Endothelial cell (in vitro differentiated cells): ENCODE measurements around the gene TBC1D14. TPM values are rescaled to one million over a fixed set of nuclear protein-coding genes. Genes with fewer than 3 reads are reported as not detected.
A peak's percentile ranks its signal among the peaks of the same experiment; 100 is the strongest.

Experiments used
- DNase-seq: peaks from one replicate; pipeline ENCODE4 v3.0.0; 2021; ENCODE audit warnings: low spot score
- H3K27ac Mint-ChIP-seq: one replicate; pipeline ENCODE4 v1.8.0; 2021; ENCODE audit warnings: mixed read lengths, inconsistent platforms; ENCODE audit not compliant: unreplicated experiment
- H3K27me3 Mint-ChIP-seq: one replicate; pipeline ENCODE4 v1.8.0; 2021; ENCODE audit warnings: mild to moderate bottlenecking, moderate library complexity, mixed read lengths, inconsistent platforms; ENCODE audit not compliant: unreplicated experiment
- H3K36me3 Mint-ChIP-seq: one replicate; pipeline ENCODE4 v1.8.0; 2021; ENCODE audit warnings: mild to moderate bottlenecking, low read depth, mixed read lengths, inconsistent platforms; ENCODE audit not compliant: unreplicated experiment
- H3K4me1 Mint-ChIP-seq: one replicate; pipeline ENCODE4 v1.8.0; 2021; ENCODE audit warnings: mild to moderate bottlenecking, mixed read lengths, inconsistent platforms; ENCODE audit not compliant: unreplicated experiment
- H3K4me3 Mint-ChIP-seq: one replicate; pipeline ENCODE4 v1.8.0; 2021; ENCODE audit warnings: mild to moderate bottlenecking, mixed read lengths, inconsistent platforms; ENCODE audit not compliant: unreplicated experiment
- H3K9me3 Mint-ChIP-seq: one replicate; pipeline ENCODE4 v1.8.0; 2021; ENCODE audit warnings: mixed read lengths, inconsistent platforms; ENCODE audit not compliant: unreplicated experiment
- total RNA-seq: library from RNA; stranded (reverse); fragmentation: NEBNext Ultra II Directional; extraction: Animal tissue kit (Norgen Biotek cat#: 25700); gene quantifications from one replicate; pipeline ENCODE4 v1.2.1, GENCODE V29; 2021; ENCODE audit not compliant: unreplicated experiment
- TF ChIP-seq, protein P1 (sequence below): fragments of 200-600 bp; sonication (generic); IDR thresholded peaks from one replicate; pipeline ENCODE4 v1.5.0; 2021; ENCODE audit warnings: antibody characterized with exemption; ENCODE audit not compliant: unreplicated experiment

The TBC1D14 gene
- total RNA-seq, 1 donor from 2014 or later, result 33.0 TPM

DNA sequence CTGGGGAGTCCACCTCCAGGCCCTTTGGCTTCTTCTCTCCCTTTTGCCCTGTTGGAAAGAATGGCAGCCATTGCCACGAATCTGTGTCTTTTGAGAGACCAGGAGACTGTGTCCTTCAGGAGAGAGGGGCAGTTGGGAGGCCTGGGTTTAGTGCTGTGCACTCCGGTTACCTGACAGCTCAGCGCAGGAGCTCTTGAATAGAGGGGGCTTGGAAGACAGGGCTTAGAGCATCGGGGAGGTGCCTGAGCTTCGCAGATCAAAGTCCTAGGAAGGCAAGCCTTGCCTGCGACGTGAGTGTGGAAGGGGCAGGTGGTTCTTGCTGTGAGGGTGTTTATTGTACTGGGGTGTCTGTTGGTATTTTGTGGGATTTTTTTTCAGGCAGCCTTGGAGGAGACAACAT, 91.6 kb downstream of the TBC1D14 start:
- Mint-ChIP-seq H3K4me1 (no peaks in the 10 kb centered on the region), H3K36me3 (peaks cover 35% of the 10 kb centered on the region), H3K4me3 (peak overlapping the region; percentile 14), H3K27me3 (peaks cover 7% of the 10 kb centered on the region), H3K9me3 (no peaks in the 10 kb centered on the region), H3K27ac (no peak overlapping the region)
- TF ChIP-seq, protein P1, sequence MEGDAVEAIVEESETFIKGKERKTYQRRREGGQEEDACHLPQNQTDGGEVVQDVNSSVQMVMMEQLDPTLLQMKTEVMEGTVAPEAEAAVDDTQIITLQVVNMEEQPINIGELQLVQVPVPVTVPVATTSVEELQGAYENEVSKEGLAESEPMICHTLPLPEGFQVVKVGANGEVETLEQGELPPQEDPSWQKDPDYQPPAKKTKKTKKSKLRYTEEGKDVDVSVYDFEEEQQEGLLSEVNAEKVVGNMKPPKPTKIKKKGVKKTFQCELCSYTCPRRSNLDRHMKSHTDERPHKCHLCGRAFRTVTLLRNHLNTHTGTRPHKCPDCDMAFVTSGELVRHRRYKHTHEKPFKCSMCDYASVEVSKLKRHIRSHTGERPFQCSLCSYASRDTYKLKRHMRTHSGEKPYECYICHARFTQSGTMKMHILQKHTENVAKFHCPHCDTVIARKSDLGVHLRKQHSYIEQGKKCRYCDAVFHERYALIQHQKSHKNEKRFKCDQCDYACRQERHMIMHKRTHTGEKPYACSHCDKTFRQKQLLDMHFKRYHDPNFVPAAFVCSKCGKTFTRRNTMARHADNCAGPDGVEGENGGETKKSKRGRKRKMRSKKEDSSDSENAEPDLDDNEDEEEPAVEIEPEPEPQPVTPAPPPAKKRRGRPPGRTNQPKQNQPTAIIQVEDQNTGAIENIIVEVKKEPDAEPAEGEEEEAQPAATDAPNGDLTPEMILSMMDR, result no peak
- DNase-seq, result no peak

DNA sequence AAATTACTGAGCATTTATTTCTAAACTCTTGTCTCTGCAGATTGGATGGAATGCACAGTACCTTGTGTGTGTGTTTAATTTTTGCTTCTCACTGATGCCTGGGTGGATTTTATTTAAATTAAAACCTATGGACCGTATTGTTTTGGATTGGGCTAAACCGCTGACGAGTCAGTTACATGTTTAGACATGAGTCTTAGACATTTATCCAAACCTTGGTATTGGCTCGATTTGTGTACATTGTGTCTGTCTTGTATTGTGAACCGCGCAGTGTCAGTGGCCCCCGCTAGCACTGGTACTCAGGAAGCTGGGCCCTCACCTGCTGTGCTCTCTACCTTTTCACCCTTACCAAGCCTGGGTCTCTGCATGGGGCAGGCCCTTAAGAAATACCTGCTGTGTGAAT, 92.7 kb downstream of the TBC1D14 start:
- TF ChIP-seq, protein P1, result no peak
- DNase-seq, result no peak
- Mint-ChIP-seq H3K4me3 (peak overlapping the region; percentile 7), H3K27ac (no peak overlapping the region), H3K9me3 (no peaks in the 10 kb centered on the region), H3K36me3 (peaks cover 35% of the 10 kb centered on the region), H3K4me1 (no peaks in the 10 kb centered on the region), H3K27me3 (peaks cover 7% of the 10 kb centered on the region)

DNA sequence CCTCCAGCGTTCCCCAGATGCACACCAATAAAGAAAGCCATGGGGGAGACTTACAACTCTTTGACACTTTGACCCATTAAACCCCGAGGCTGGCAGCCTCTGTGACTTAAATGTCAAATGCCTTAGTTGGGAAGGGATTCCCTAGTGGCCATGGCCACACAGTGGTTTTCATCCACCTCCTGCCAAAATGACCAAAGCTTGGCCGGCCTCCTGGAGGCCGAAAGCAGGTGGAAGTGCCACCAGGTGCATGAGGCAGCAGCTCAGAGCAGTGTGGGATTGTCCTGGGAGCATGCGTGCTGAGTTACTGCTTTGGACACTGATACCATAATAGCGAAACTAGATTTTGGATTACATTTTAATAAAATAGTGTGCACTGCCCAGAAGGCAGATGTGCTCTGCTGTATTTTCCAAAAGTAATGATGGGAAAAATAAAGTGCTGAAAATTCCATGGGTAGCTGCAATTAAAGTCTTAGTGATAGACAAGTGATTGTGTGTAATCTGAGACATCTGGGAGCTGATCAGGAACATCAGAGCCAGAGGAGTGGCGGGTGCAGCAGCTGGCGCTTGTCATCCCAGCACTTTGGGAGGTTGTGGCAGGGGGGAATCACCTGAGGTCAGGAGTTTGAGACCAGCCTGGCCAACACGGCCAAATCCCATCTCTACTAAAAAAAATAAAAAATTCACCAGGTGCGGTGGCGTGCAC, 93.7 kb downstream of the TBC1D14 start:
- no peak overlapping the region for H3K4me3 Mint-ChIP-seq
- no peaks in the 10 kb centered on the region for H3K9me3 Mint-ChIP-seq
- H3K27me3 Mint-ChIP-seq, result peaks cover 7% of the 10 kb centered on the region
- DNase-seq, result no peak
- H3K27ac Mint-ChIP-seq, result no peak overlapping the region
- H3K4me1 Mint-ChIP-seq, result no peaks in the 10 kb centered on the region
- peaks cover 31% of the 10 kb centered on the region for H3K36me3 Mint-ChIP-seq
- TF ChIP-seq, protein P1, result no peak

DNA sequence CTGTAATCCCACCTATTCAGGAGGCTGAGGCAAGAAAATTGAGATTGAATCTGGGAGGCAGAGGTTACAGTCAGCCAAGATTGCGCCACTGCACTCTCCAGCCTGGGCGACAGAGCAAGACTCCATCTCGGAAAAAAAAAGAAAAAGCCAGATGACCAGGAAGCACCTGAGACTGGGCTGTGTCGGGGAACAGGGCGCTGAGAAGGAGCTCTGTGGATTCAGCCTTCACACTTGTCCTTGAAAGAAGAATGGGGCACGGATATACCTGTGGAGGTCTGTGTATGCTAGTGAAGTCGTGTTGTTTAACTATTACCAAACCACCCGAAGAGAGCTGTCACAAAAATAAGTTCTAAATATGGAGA, 94.2 kb downstream of the TBC1D14 start:
- no peak for DNase-seq
- Mint-ChIP-seq H3K27ac (no peak overlapping the region), H3K4me3 (no peak overlapping the region), H3K4me1 (no peaks in the 10 kb centered on the region), H3K36me3 (peaks cover 32% of the 10 kb centered on the region), H3K27me3 (peaks cover 7% of the 10 kb centered on the region), H3K9me3 (no peaks in the 10 kb centered on the region)
- TF ChIP-seq, protein P1, result no peak

DNA sequence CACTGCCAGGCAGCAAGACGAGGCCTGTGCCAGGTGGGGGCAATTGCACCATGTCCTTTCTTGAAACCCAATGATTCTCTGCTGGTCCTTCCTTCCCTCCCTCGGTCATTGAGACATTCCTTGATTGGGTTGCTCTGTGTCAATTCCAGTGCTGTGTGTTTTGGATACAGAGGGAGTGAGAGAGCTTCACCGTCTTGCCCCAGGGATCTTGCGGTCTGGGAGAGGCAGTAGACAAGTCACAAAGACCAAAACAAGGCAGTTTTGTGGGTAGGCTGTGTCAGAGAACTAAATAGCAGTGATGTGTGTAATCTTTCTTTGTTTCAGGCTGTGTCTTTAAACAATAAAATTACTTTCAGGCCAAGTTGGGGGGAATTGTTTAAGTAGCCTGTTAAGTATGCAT, 94.7 kb downstream of the TBC1D14 start:
- no peaks in the 10 kb centered on the region for H3K4me1 Mint-ChIP-seq
- no peak for DNase-seq
- no peak overlapping the region for H3K27ac Mint-ChIP-seq
- peak overlapping the region; percentile 1 for H3K4me3 Mint-ChIP-seq
- H3K27me3 Mint-ChIP-seq, result peaks cover 7% of the 10 kb centered on the region
- TF ChIP-seq, protein P1, result no peak
- peaks cover 35% of the 10 kb centered on the region for H3K36me3 Mint-ChIP-seq
- no peaks in the 10 kb centered on the region for H3K9me3 Mint-ChIP-seq
